Mesenchymal stem cell (in vitro differentiated cells and primary cell): ENCODE data around the gene ZFYVE9.
"Not testable (repeated sequence)": the region's sequence is repeated elsewhere in the genome, so short reads cannot be mapped to it uniquely, and the experiment has no call there.

Experiments
- DNase-seq: peaks from one replicate; pipeline ENCODE4 v3.0.0-alpha.2; 2013
- H2AFZ ChIP-seq: one replicate; pipeline ENCODE4 v1.6.1; 2013; ENCODE audit warnings: low read depth, mild to moderate bottlenecking, control low read depth, inconsistent platforms, low read length, moderate library complexity
- H2AK5ac ChIP-seq: 2 replicates; pipeline ENCODE4 v1.6.1; 2013; ENCODE audit warnings: low read length, moderate library complexity, mild to moderate bottlenecking, inconsistent platforms; ENCODE audit not compliant: severe bottlenecking
- H2BK120ac ChIP-seq: one replicate; pipeline ENCODE4 v1.6.1; 2013; ENCODE audit warnings: low read depth, mild to moderate bottlenecking, inconsistent platforms, low read length, moderate library complexity
- H2BK12ac ChIP-seq, 2 experiments: one replicate each; pipeline ENCODE4 v1.6.1; 2013; ENCODE audit warnings: inconsistent platforms in 2 of 2, low read length in 2 of 2, mild to moderate bottlenecking in 2 of 2, moderate library complexity in 2 of 2, control low read depth in 1 of 2
- H2BK15ac ChIP-seq: one replicate; pipeline ENCODE4 v1.6.1; 2013; ENCODE audit warnings: mild to moderate bottlenecking, low read depth, inconsistent platforms; ENCODE audit not compliant: poor library complexity, severe bottlenecking
- H2BK5ac ChIP-seq: 2 replicates; pipeline ENCODE4 v1.6.1; 2013; ENCODE audit warnings: low read depth, mild to moderate bottlenecking, low read length, control low read depth, inconsistent platforms; ENCODE audit not compliant: poor library complexity, severe bottlenecking
- H3K14ac ChIP-seq, 2 experiments: one replicate each; pipeline ENCODE4 v1.6.1; 2013; ENCODE audit warnings: inconsistent platforms in 2 of 2, low read length in 2 of 2, control low read depth in 1 of 2, mild to moderate bottlenecking in 1 of 2, moderate library complexity in 1 of 2
- H3K18ac ChIP-seq, 2 experiments: one replicate each; pipeline ENCODE4 v1.6.1; 2013; ENCODE audit warnings: inconsistent platforms in 2 of 2, low read length in 2 of 2, control low read depth in 1 of 2, low read depth in 1 of 2, mild to moderate bottlenecking in 1 of 2
- H3K23ac ChIP-seq, 2 experiments: one replicate each; pipeline ENCODE4 v1.6.1; 2013; ENCODE audit warnings: inconsistent platforms in 2 of 2, low read length in 2 of 2, mild to moderate bottlenecking in 2 of 2, moderate library complexity in 2 of 2, control low read depth in 1 of 2
- H3K27ac ChIP-seq: 2 replicates; pipeline ENCODE4 v1.5.1; 2013; ENCODE audit warnings: mild to moderate bottlenecking, moderate library complexity, low read length, control low read depth, inconsistent platforms; ENCODE audit not compliant: poor library complexity, severe bottlenecking
- H3K27me3 ChIP-seq, 2 experiments: 2 replicates each; pipeline versions ENCODE4 v1.6.1 to v1.7.0; 2013; ENCODE audit warnings: low read length in 2 of 2, mild to moderate bottlenecking in 2 of 2, moderate library complexity in 2 of 2, control low read depth in 1 of 2, inconsistent platforms in 1 of 2; ENCODE audit not compliant: control insufficient read depth in 1 of 2, insufficient read depth in 1 of 2
- H3K36me3 ChIP-seq, 2 experiments: 2 replicates each; pipeline versions ENCODE4 v1.6.1 to v1.7.0; 2013; ENCODE audit warnings: low read length in 2 of 2, control low read depth in 1 of 2, inconsistent platforms in 1 of 2, low read depth in 1 of 2, mild to moderate bottlenecking in 1 of 2; ENCODE audit not compliant: insufficient read depth in 2 of 2, control insufficient read depth in 1 of 2
- H3K4ac ChIP-seq, 2 experiments: one replicate each; pipeline ENCODE4 v1.6.1; 2013; ENCODE audit warnings: inconsistent platforms in 2 of 2, low read length in 2 of 2, mild to moderate bottlenecking in 2 of 2, moderate library complexity in 2 of 2, control low read depth in 1 of 2, low read depth in 1 of 2
- H3K4me1 ChIP-seq: 2 replicates; pipeline ENCODE4 v1.6.1; 2013; ENCODE audit warnings: low read depth, low read length, control low read depth; ENCODE audit not compliant: control insufficient read depth, insufficient read depth
- H3K4me2 ChIP-seq: 2 replicates; pipeline ENCODE4 v1.6.1; 2013; ENCODE audit warnings: low read length, mild to moderate bottlenecking, inconsistent platforms; ENCODE audit not compliant: poor library complexity, severe bottlenecking
- H3K4me3 ChIP-seq, 2 experiments: 2 replicates each; pipeline versions ENCODE4 v1.5.1 to v1.7.0; 2013; ENCODE audit warnings: low read length in 2 of 2, mild to moderate bottlenecking in 2 of 2, control low read depth in 1 of 2, low read depth in 1 of 2; ENCODE audit not compliant: insufficient read depth in 1 of 2
- H3K79me1 ChIP-seq: replicated peaks from 2 replicates; pipeline ENCODE4 v1.6.1; 2013; ENCODE audit warnings: mild to moderate bottlenecking, control low read depth, low read length, inconsistent platforms; ENCODE audit not compliant: poor library complexity, severe bottlenecking
- H3K9ac ChIP-seq: 2 replicates; pipeline ENCODE4 v1.7.0; 2013; ENCODE audit warnings: mild to moderate bottlenecking, low read length, moderate library complexity
- H3K9me3 ChIP-seq: 2 replicates; pipeline ENCODE4 v1.7.0; 2013; ENCODE audit warnings: mild to moderate bottlenecking, low read length; ENCODE audit not compliant: control insufficient read depth
- H4K8ac ChIP-seq: one replicate; pipeline ENCODE4 v1.6.1; 2013; ENCODE audit warnings: inconsistent platforms, mild to moderate bottlenecking, low read length, moderate library complexity
- H4K91ac ChIP-seq: one replicate; pipeline ENCODE4 v1.6.1; 2013; ENCODE audit warnings: mild to moderate bottlenecking, low read length, inconsistent platforms
- WGBS: methylation state at CpG from one replicate; pipeline ENCODE4 v1.1.7; 2013; ENCODE audit warnings: mixed read lengths; 5-methylcytosine and 5-hydroxymethylcytosine counted together

ZFYVE9 gene

DNA sequence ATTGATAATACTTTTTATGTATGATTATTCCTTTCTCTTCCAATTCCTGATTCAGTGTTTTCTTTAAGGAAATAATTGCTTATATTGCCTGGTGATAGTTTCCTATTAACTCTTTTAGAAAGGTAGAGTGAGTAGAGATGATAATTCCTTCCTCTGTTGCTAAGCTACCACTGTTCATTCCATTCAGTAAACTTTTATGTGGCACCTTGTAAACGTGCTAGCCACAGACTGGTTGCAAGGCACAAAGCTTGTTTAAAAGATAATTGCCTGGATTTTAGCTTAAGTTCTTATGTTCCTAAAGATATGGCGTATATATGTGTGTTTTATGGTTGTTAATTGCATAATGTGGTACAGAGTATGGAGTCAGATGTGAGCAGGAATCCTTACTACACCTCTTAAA is 3.2 kb downstream of the ZFYVE9 start:
- Histone ChIP-seq H2BK120ac (no peak overlapping the region), H3K14ac (no peak overlapping the region), H3K4me1 (peaks cover 4% of the 10 kb centered on the region), H2BK12ac (no peak overlapping the region), H2BK15ac (no peak overlapping the region), H3K4ac (no peak overlapping the region), H3K36me3 (no peaks in the 10 kb centered on the region), H3K27me3 (no peaks in the 10 kb centered on the region), H3K4me2 (no peak overlapping the region), H2AFZ (no peak overlapping the region), H3K9me3 (no peaks in the 10 kb centered on the region), H3K4me3 (no peak overlapping the region), H3K27ac (no peak overlapping the region), H3K9ac (no peak overlapping the region), H4K8ac (no peak overlapping the region), H2AK5ac (no peak overlapping the region), H4K91ac (no peak overlapping the region), H2BK5ac (no peak overlapping the region), H3K23ac (no peak overlapping the region), H3K18ac (no peak overlapping the region), H3K79me1 (peaks cover 19% of the 10 kb centered on the region)
- no peak for DNase-seq
- WGBS = 81% methylated on average over 2 of the region's 2 CpGs

DNA sequence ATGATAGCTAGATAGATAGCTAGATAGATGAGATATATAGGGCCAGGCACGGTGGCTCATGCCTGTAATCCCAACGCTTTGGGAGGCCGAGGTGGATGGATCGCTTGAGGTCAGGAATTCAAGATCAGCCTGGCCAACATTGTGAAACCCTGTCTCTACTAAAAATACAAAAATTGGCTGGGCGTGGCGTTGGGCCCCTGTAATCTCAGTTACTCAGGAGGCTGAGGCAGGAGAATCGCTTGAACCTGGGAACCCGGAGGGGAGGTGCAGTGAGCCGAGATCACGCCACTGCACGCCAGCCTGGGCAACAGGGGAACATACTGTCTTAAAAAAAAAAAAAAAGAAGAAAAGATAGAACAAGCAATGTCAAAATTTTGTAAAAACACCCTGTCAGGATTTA is 8.6 kb downstream of the ZFYVE9 start:
- H3K4me3 ChIP-seq, H2AFZ ChIP-seq, H3K9me3 ChIP-seq, H4K91ac ChIP-seq, H4K8ac ChIP-seq, H3K4me1 ChIP-seq, H3K4ac ChIP-seq, H3K36me3 ChIP-seq, H3K4me2 ChIP-seq, H2AK5ac ChIP-seq, H2BK120ac ChIP-seq, H3K14ac ChIP-seq, H2BK5ac ChIP-seq, H3K18ac ChIP-seq, DNase-seq, H3K9ac ChIP-seq, H3K27me3 ChIP-seq, H3K23ac ChIP-seq, H2BK15ac ChIP-seq, H2BK12ac ChIP-seq, H3K27ac ChIP-seq: not testable (repeated sequence)
- H3K79me1 ChIP-seq = peaks cover 30% of the 10 kb centered on the region
- whole genome bisulfite sequencing = 97% methylated on average over 7 of the region's 11 CpGs

DNA sequence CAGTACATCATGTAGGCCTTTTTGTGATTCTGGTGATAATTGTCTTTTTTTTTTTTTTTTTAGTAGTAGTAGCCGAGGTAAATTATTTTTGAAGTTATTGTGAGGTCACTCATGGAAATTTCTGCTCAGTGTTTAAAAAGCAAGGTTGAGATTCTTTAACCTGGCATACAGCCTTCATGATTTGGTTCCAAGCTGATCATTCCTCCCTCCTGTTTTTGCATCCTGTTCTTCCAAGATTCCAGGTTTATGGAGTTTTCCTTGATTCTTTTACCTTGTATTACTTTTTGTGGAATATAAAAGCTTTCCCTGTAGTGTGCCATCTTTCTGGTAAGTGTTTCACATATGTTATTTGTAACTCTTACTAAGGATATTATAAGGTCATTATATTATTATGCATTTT is 9.1 kb downstream of the ZFYVE9 start:
- Histone ChIP-seq H2AFZ (no peak overlapping the region), H2BK12ac (no peak overlapping the region), H4K91ac (no peak overlapping the region), H2BK5ac (no peak overlapping the region), H3K36me3 (no peaks in the 10 kb centered on the region), H3K4ac (no peak overlapping the region), H3K4me2 (no peak overlapping the region), H3K4me3 (no peak overlapping the region), H3K9ac (no peak overlapping the region), H2AK5ac (no peak overlapping the region), H3K14ac (no peak overlapping the region), H3K4me1 (peaks cover 4% of the 10 kb centered on the region), H4K8ac (no peak overlapping the region), H3K27me3 (no peaks in the 10 kb centered on the region), H3K23ac (no peak overlapping the region), H3K9me3 (no peaks in the 10 kb centered on the region), H3K18ac (no peak overlapping the region), H2BK120ac (no peak overlapping the region), H3K79me1 (peaks cover 33% of the 10 kb centered on the region), H3K27ac (no peak overlapping the region), H2BK15ac (no peak overlapping the region)
- DNase-seq = no peak
- WGBS = no CpG with 5 or more reads among the region's 1 CpG

DNA sequence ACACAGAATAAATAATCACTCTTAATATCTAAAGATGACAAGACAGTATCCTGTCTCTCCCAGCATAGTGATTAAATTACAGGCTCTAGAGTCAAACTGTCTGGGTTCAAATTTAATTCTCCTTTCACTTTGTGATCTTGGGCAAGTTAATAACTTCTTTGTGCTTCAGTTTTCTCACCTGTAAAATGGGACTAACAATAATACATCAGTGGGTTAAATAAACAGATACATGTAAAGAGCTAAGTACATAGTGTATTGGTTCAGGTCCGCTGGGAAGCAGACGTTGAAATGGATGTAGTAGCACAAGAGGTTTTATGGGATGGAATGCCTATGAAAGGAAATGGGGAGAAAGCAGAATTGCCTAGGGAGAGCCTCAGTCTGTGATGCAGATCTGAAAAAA is 10.7 kb downstream of the ZFYVE9 start:
- H4K8ac ChIP-seq = no peak overlapping the region
- no peak overlapping the region for H4K91ac ChIP-seq
- peaks cover 41% of the 10 kb centered on the region for H3K79me1 ChIP-seq
- H2BK12ac ChIP-seq = no peak overlapping the region
- no peak overlapping the region for H2AK5ac ChIP-seq
- WGBS = 95% methylated on average over 2 of the region's 2 CpGs
- DNase-seq = no peak
- no peak overlapping the region for H2BK15ac ChIP-seq
- H3K18ac ChIP-seq = no peak overlapping the region
- no peak overlapping the region for H2AFZ ChIP-seq
- no peaks in the 10 kb centered on the region for H3K36me3 ChIP-seq
- H3K4ac ChIP-seq = no peak overlapping the region
- no peak overlapping the region for H3K23ac ChIP-seq
- no peak overlapping the region for H3K27ac ChIP-seq
- no peak overlapping the region for H3K4me3 ChIP-seq
- no peak overlapping the region for H2BK120ac ChIP-seq
- no peak overlapping the region for H2BK5ac ChIP-seq
- no peak overlapping the region for H3K4me2 ChIP-seq
- H3K4me1 ChIP-seq = peaks cover 4% of the 10 kb centered on the region
- H3K9ac ChIP-seq = no peak overlapping the region
- H3K27me3 ChIP-seq = no peaks in the 10 kb centered on the region
- H3K9me3 ChIP-seq = no peaks in the 10 kb centered on the region
- H3K14ac ChIP-seq = no peak overlapping the region
